GM12878 (cell line): ENCODE data around the gene RNF113B. TPM values are rescaled to one million over a fixed set of nuclear protein-coding genes. Genes with fewer than 3 reads are reported as not detected.

Source experiments
- ATAC-seq: fragments of 200-7000 bp; cut with Tn5 transposase; 3 replicates; pipeline ENCODE4 v1.9.1; 2020; ENCODE audit warnings: mild to moderate bottlenecking, moderate library complexity
- BruUV-seq: library from RNA; stranded (reverse); fragments of 400-500 nt; replicated peaks from 2 replicates; lab custom pipeline; 2021; lab: Mats Ljungman, UMichigan
- CTCF ChIA-PET: fragments of 300-600 bp; sonication (Branson Sonifier 250); formaldehyde crosslinking; extraction: SDS; loops from one replicate; lab custom pipeline; 2021; ENCODE audit warnings: inconsistent platforms; lab: Yijun Ruan, JAX
- POLR2A ChIA-PET: fragments of 350-600 bp; formaldehyde crosslinking; extraction: SDS; loops from one replicate; lab custom pipeline; 2021; ENCODE audit warnings: inconsistent platforms; lab: Charles Lee
- RAD21 ChIA-PET: fragments of 300-600 bp; sonication (Branson Sonifier 250); formaldehyde crosslinking; loops from one replicate; lab custom pipeline; 2023; ENCODE audit warnings: antibody characterized with exemption; ENCODE audit not compliant: unreplicated experiment; lab: Charles Lee
- SMC1A ChIA-PET: fragments of 300-600 bp; sonication (Branson Sonifier 250); formaldehyde crosslinking; loops from one replicate; lab custom pipeline; 2023; ENCODE audit not compliant: unreplicated experiment, uncharacterized antibody; lab: Charles Lee
- DNase-seq: peaks from one replicate; pipeline ENCODE4 v3.0.0-alpha.2; 2011; ENCODE audit warnings: low read depth, low spot score
- FAIRE-seq: peaks from 3 replicates; lab custom pipeline; 2011; peaks lifted over from hg19 to GRCh38; lab: Jason Lieb, UNC
- H2AFZ ChIP-seq: 2 replicates; pipeline ENCODE4 v1.6.0; 2011; ENCODE audit warnings: low read depth, low read length, control low read depth; ENCODE audit not compliant: control insufficient read depth
- H3K27ac ChIP-seq: 2 replicates; pipeline ENCODE4 v1.5.1; 2011; ENCODE audit warnings: control low read depth; ENCODE audit not compliant: control insufficient read depth, insufficient read depth
- H3K27me3 ChIP-seq, 2 experiments: replicated peaks in 1 of 2; 2 replicates each; pipeline versions ENCODE4 v1.6.0 to v1.6.1; 2011; ENCODE audit warnings: low read length in 1 of 2; ENCODE audit not compliant: control insufficient read depth in 2 of 2, insufficient read depth in 2 of 2
- H3K36me3 ChIP-seq, 2 experiments: 2 replicates each; pipeline ENCODE4 v1.5.1; 2011; ENCODE audit warnings: low read length in 1 of 2; ENCODE audit not compliant: control insufficient read depth in 2 of 2, insufficient read depth in 2 of 2
- H3K4me1 ChIP-seq: 2 replicates; pipeline ENCODE4 v1.6.1; 2011; ENCODE audit warnings: mild to moderate bottlenecking, low read length, moderate library complexity, mixed read lengths; ENCODE audit not compliant: control insufficient read depth, insufficient read depth
- H3K4me2 ChIP-seq: 2 replicates; pipeline ENCODE4 v1.6.0; 2011; ENCODE audit warnings: control low read depth; ENCODE audit not compliant: control insufficient read depth, insufficient read depth
- H3K4me3 ChIP-seq: fragments of 200-600 bp; sonication (generic); 2 replicates; pipeline ENCODE4 v1.5.1; 2016
- H3K79me2 ChIP-seq: 2 replicates; pipeline ENCODE4 v1.6.0; 2011; ENCODE audit warnings: low read length; ENCODE audit not compliant: control insufficient read depth, insufficient read depth
- H3K9ac ChIP-seq: 2 replicates; pipeline ENCODE4 v1.8.0; 2011; ENCODE audit warnings: low read length, control low read depth, mixed read lengths; ENCODE audit not compliant: control insufficient read depth, insufficient read depth
- H3K9me3 ChIP-seq: replicated peaks from 3 replicates; pipeline ENCODE4 v1.5.1; 2011; ENCODE audit warnings: mild to moderate bottlenecking, low read length; ENCODE audit not compliant: control insufficient read depth, insufficient read depth
- H4K20me1 ChIP-seq: 2 replicates; pipeline ENCODE4 v1.6.0; 2011; ENCODE audit not compliant: control insufficient read depth, insufficient read depth
- NR2C2 ChIP-seq: IDR thresholded peaks from 2 replicates; pipeline ENCODE4 v1.6.1; 2011; ENCODE audit warnings: borderline replicate concordance, low read depth; ENCODE audit not compliant: control insufficient read depth, insufficient read length
- USF1 ChIP-seq: IDR thresholded peaks from 2 replicates; pipeline ENCODE4 v1.6.1; 2011; ENCODE audit warnings: borderline replicate concordance, low read depth, mild to moderate bottlenecking, moderate library complexity, mixed read lengths, low read length; ENCODE audit not compliant: insufficient read depth; ENCODE audit errors: extremely low read length
- ZBTB40 ChIP-seq: fragments of 450-650 bp; IDR thresholded peaks from 2 replicates; pipeline ENCODE4 v1.6.1; 2016; ENCODE audit warnings: mild to moderate bottlenecking, moderate library complexity, borderline replicate concordance
- ZNF207 ChIP-seq: fragments of 450-650 bp; IDR thresholded peaks from 2 replicates; pipeline ENCODE4 v1.6.1; 2014; ENCODE audit warnings: antibody characterized with exemption, mild to moderate bottlenecking, borderline replicate concordance
- WGBS: methylation state at CpG from one replicate; pipeline ENCODE4 v1.1.6; 2016; ENCODE audit warnings: low lambda C conversion rate; ENCODE audit not compliant: insufficient replicate concordance, insufficient coverage; ENCODE audit errors: missing lambda C conversion rate; 5-methylcytosine and 5-hydroxymethylcytosine counted together
- in situ Hi-C: fragments of 300-500 bp; cut with MboI; formaldehyde crosslinking; loops from 9 replicates; pipeline ENCODE4 v1.14.3; 2018; ENCODE audit warnings: mixed read lengths
- intact Hi-C: fragments of 100-400 bp; cut with micrococcal nuclease; formaldehyde crosslinking; loops from one replicate; pipeline ENCODE4 v1.14.2; 2022; ENCODE audit not compliant: unreplicated experiment
- polyA plus RNA-seq, 11 experiments: library from polyadenylated mRNA; depleted of rRNA in 4 of 11; unstranded in 6 of 11; stranded (reverse) in 5 of 11; fragments of >200 nt; fragmentation: Nextera tagmentation in 4 of 11; fragmentation: Illumina TruSeq in 1 of 11; extraction: Ambion mirVana in 4 of 11; extraction: Trizol in 1 of 11; gene quantifications; 1 replicate in 1 of 11; 2 replicates in 10 of 11; pipeline versions ENCODE4 v1.2.1 to v1.2.3, GENCODE V29; 2011 to 2016; ENCODE audit warnings: inconsistent platforms in 2 of 11, missing spikeins in 2 of 11, low read depth in 1 of 11
- total RNA-seq, 4 experiments: library from RNA; depleted of rRNA in 3 of 4; stranded (reverse); fragments of >200 nt in 3 of 4; fragmentation: Illumina TruSeq in 1 of 4; extraction: Trizol in 1 of 4; gene quantifications; 2 replicates each; pipeline versions ENCODE4 v1.2.1 to v1.2.3, GENCODE V29; 2013 to 2021

RNF113B gene
- total and polyA plus RNA-seq, 10 of the 15 experiments (the other 5 are each of a cell fraction or from before 2014, with no cell fraction given), result not detected

DNA sequence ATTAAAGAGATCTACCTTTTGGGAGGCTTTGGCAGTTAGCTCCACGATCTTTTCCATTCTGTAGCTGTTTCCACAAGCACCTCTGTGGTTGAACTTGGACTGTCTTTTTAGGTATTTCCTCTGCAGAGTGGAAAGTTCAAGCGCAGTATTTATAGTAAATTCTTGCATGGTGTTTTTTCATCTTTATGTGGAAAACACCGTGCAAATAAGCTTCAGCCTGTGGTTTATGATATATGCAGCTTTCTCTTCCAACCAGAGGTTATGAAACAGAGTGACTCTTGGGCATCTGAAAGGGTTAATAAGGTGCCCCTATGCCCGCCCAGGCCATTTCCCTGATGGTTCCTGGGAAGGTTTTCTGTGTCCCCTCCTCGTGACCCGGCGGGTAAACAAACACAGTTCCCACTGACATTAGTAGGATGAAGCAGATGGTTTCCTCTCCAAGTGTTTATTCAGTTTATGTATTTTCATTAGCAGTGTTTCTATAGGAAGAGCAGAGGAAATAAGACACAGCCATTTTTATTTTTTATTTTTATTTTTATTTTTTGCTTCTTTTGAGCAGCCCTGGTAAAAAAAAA lies 39.7 kb upstream of the RNF113B start (continued):
- 0 out of 2 replicates have a peak, but pooled peaks have one; percentile 13 for TF ChIP-seq ZBTB40
- TF ChIP-seq NR2C2, result no peak

GRCh38 chr13:98216135-98216565 lies 39.1 kb upstream of the RNF113B start:
- in situ Hi-C loops (no loop called here), intact Hi-C loops (no loop called here)
- no peak for ATAC-seq
- Histone ChIP-seq H3K4me1 (no peaks in the 10 kb centered on the region), H4K20me1 (no peaks in the 10 kb centered on the region), H2AFZ (0 out of 2 replicates have a peak overlapping the region, but pooled peaks have one; percentile 33), H3K27me3 (no peaks in the 10 kb centered on the region), H3K27ac (no peak overlapping the region), H3K79me2 (no peaks in the 10 kb centered on the region), H3K9me3 (no peaks in the 10 kb centered on the region; the same call in 2 of the 3 replicates), H3K9ac (no peak overlapping the region), H3K4me3 (no peak overlapping the region), H3K4me2 (no peak overlapping the region), H3K36me3 (no peaks in the 10 kb centered on the region)
- CTCF ChIA-PET, result interaction anchor here (1.2 kb wide), 1 partner anchor 9 kb away, joined by 5 read pairs; no protein-coding TSS in a partner anchor
- FAIRE-seq, result no peak
- POLR2A ChIA-PET, result interaction anchor here (0.6 to 1.1 kb wide), 4 partner anchors 10 to 1001 kb away, joined by 3 to 9 read pairs (median 4); no protein-coding TSS in a partner anchor
- SMC1A ChIA-PET, result interaction anchor here (0.7 to 3.6 kb wide), 9 partner anchors 10 to 631 kb away, joined by 3 to 31 read pairs (median 5); no protein-coding TSS in a partner anchor
- RAD21 ChIA-PET, result interaction anchor here (0.9 to 2.1 kb wide), 8 partner anchors 9 to 78 kb away, joined by 3 to 13 read pairs (median 4); no protein-coding TSS in a partner anchor
- 0% methylated on average over 4 of the region's 4 CpGs for WGBS
- TF ChIP-seq USF1 (peak; percentile 20), ZNF207 (no peak)
- no peak for DNase-seq
- BruUV-seq, result no TSS peak
